Fibroblast of peridontal ligament (primary cell): ENCODE measurements around the gene DLX2.

Experiments
- DNase-seq: peaks from one replicate; pipeline ENCODE4 v3.0.0-alpha.2; 2010; ENCODE audit errors: extremely low read depth

DLX2 gene

GRCh38 chr2:172053486-172053885 is 49.2 kb downstream of the DLX2 start:
- no peak for DNase-seq

- peak; percentile 90 for DNase-seq
Observed at GRCh38 chr2:172052000-172052983, 50.4 kb downstream of the DLX2 start.

- DNase-seq, result no peak
Observed at GRCh38 chr2:172050479-172051125, 52.1 kb downstream of the DLX2 start.

GRCh38 chr2:172049567-172050120 is 53.1 kb downstream of the DLX2 start:
- no peak for DNase-seq
